Measurements from ENCODE around the gene RAD51B.
A peak's percentile ranks its signal among the peaks of the same experiment; 100 is the strongest.

Gene RAD51B

DNA sequence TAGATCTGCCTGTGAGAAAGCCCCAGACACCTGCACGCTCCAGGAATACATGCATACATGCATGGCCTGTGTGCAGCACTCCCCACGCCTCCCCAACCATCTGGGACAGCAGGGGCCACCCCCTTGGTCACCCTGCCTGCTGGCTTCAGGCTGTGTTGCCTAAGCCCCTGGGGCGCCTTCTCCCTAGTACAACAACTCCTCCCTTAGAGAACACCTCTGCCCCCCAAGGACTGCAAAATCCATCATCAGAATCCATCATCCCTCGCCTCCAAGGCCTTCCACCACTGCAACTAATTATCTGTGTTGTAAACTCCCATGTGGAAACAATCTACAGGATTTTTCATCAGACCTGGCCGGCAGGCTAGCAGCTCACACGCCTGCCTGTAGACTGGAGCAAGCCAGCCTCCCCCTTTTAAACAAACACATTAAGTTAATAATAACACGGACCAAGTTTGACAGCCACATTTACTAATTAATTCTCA is 936.5 kb downstream of the RAD51B start:
- no peak overlapping the region for H3K4me3 ChIP-seq (ENCODE audit: control insufficient read depth, low read depth, low read length)
- DNase-seq (ENCODE audit: low read depth): peak; percentile 63
- TF ChIP-seq, protein P1, sequence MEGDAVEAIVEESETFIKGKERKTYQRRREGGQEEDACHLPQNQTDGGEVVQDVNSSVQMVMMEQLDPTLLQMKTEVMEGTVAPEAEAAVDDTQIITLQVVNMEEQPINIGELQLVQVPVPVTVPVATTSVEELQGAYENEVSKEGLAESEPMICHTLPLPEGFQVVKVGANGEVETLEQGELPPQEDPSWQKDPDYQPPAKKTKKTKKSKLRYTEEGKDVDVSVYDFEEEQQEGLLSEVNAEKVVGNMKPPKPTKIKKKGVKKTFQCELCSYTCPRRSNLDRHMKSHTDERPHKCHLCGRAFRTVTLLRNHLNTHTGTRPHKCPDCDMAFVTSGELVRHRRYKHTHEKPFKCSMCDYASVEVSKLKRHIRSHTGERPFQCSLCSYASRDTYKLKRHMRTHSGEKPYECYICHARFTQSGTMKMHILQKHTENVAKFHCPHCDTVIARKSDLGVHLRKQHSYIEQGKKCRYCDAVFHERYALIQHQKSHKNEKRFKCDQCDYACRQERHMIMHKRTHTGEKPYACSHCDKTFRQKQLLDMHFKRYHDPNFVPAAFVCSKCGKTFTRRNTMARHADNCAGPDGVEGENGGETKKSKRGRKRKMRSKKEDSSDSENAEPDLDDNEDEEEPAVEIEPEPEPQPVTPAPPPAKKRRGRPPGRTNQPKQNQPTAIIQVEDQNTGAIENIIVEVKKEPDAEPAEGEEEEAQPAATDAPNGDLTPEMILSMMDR (conservative IDR thresholded peaks at IDR 0.05; ENCODE audit: control insufficient read depth, insufficient read depth, low read depth, low read length): no peak

DNA sequence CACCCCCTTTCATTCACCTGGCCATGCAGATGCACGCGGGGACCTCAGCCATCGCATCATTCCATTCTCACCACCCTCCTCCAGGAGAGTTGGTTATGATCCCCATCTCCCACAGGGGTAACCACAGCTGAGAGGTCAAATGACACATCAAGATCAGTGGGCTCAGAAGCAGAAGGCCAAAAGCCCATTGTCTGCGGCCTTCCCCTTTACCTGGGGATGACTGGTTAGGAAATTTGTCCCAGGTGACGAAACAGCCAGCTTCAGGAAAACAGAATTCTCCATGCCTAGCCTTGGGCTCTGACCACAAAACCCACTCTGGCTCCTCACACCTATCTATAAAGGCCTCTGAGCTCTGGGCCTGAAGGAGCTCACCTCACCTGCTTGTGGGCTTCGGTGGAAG is 937.2 kb downstream of the RAD51B start:
- TF ChIP-seq, protein P1 (conservative IDR thresholded peaks at IDR 0.05; ENCODE audit: control insufficient read depth, insufficient read depth, low read depth, low read length): no peak
- DNase-seq (ENCODE audit: low read depth): no peak

DNA sequence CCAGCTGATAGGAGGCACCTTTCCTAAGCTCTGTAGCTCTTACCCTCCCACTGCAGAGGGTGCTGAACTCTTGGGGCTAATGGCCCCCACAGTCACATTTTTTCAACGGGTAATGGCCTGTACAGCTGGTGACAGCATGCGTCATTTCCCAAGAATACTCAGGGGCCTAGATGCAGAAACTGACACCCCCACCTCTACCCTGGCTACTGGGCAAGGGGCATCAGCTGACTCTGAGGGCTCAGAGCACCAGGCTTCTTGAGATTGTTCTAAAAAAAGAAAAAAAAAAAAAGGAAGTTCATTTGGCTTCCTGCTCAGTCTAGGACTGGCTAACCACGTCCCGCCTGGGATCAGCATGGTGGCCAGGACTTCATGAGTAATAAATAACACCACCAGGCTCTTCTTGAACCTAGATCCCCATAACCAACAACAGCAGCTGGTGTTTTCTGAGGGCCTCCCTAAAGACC is 938.1 kb downstream of the RAD51B start:
- TF ChIP-seq, protein P1 (conservative IDR thresholded peaks at IDR 0.05; ENCODE audit: control insufficient read depth, insufficient read depth, low read depth, low read length): no peak
- DNase-seq (ENCODE audit: low read depth): peak; percentile 47
- H3K4me3 ChIP-seq (ENCODE audit: control insufficient read depth, low read depth, low read length): no peak overlapping the region

More for the DNA sequence above, 937.2 kb downstream of the RAD51B start:
- H3K4me3 ChIP-seq (ENCODE audit: control insufficient read depth, low read depth, low read length): no peak overlapping the region

DNA sequence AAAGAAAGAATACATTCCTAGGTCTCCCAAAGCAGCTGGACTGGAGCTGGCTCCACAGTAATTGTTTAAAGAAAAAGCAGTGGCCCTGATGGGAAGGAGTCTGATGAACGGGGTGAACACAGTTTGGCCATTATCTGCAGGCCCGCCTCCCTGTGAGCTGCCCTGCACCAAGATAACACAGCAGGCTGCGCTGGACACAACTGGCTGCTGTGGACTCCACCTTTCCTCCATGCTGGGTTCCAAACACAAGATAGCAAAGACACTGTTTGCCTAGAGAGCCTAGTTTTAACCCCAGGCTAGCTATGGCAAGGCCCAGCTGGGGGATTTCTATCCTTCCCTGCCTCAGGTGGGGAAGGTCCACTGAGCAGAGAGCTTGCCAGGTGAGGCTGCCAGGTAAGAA is 938.7 kb downstream of the RAD51B start:
- no peak for DNase-seq (ENCODE audit: low read depth)
- no peak overlapping the region for H3K4me3 ChIP-seq (ENCODE audit: control insufficient read depth, low read depth, low read length)
- TF ChIP-seq, protein P1 (conservative IDR thresholded peaks at IDR 0.05; ENCODE audit: control insufficient read depth, insufficient read depth, low read depth, low read length): no peak

DNA sequence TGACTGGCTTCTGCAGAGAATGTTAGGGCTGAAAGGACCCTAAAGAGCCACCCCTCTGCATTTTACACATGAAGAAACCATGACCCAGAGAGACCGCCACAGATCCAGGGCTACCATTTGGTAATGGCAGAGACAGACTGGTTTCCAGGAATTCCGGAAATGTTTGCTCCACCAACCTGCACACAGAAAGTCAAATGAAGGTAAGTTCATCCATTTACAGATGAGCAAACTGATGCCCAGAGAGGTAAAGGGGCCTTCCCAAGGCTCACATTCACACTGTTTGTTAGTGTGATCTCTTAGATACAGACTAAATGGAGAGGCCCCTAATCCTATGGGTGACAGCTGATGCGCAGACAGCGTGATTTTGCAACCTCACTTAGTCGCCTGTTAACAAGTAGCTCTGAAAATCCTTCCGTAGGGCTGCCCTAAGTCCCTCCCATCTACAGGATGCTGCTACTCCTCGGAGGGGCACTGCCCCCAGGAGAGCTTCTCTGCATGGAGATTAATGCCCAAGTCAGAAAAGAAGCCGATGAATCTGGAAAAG is 939.5 kb downstream of the RAD51B start:
- H3K4me3 ChIP-seq (ENCODE audit: control insufficient read depth, low read depth, low read length): no peak overlapping the region
- TF ChIP-seq, protein P1 (conservative IDR thresholded peaks at IDR 0.05; ENCODE audit: control insufficient read depth, insufficient read depth, low read depth, low read length): no peak
- DNase-seq (ENCODE audit: low read depth): no peak

DNA sequence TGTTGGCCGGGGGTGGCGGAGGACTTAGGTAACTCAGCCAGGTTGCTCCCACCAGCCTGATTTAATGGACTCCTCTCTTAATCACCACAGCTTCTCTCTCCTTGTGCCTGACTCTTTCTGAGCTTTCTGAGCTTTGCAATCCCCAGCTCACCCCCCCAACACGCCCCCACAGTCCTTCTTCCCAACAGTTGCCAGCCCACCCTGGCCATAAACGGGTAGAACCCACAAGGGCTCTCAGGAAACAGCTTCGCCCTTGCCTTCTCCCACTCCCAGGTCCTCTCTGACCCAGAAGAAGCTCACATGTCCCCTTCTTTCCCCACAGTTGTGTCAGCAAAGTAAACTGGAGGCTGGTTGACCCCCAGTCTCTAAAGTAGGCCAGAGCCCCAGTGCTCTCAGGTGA is 940.4 kb downstream of the RAD51B start:
- no peak for DNase-seq (ENCODE audit: low read depth)
- H3K4me3 ChIP-seq (ENCODE audit: control insufficient read depth, low read depth, low read length): no peak overlapping the region
- TF ChIP-seq, protein P1 (conservative IDR thresholded peaks at IDR 0.05; ENCODE audit: control insufficient read depth, insufficient read depth, low read depth, low read length): no peak

All from fibroblast of mammary gland (primary cell).